Neural cell (in vitro differentiated cells): ENCODE measurements around the gene PLEKHA3.

Experiments
- CTCF ChIP-seq: fragments of 450-650 bp; IDR thresholded peaks from 2 replicates; pipeline ENCODE4 v1.5.1; 2014; ENCODE audit warnings: antibody characterized with exemption, mild to moderate bottlenecking, moderate library complexity; ENCODE audit not compliant: poor library complexity, severe bottlenecking
- EP300 ChIP-seq: fragments of 450-650 bp; conservative IDR thresholded peaks from 2 replicates; pipeline ENCODE4 v1.6.1; 2014; ENCODE audit warnings: antibody characterized with exemption, mild to moderate bottlenecking, moderate library complexity; ENCODE audit not compliant: poor library complexity, severe bottlenecking
- EZH2 ChIP-seq: fragments of 200-600, 300-800 bp; shearing (Covaris generic), sonication (generic); IDR thresholded peaks from 2 replicates; pipeline ENCODE4 v1.6.1; 2014; ENCODE audit warnings: antibody characterized with exemption, low read length, borderline replicate concordance, mild to moderate bottlenecking; ENCODE audit not compliant: insufficient read depth, poor library complexity, severe bottlenecking
- MXI1 ChIP-seq: fragments of 450-650 bp; conservative IDR thresholded peaks from 2 replicates; pipeline ENCODE4 v1.6.1; 2014; ENCODE audit warnings: antibody characterized with exemption, mild to moderate bottlenecking; ENCODE audit not compliant: poor library complexity, severe bottlenecking
- POLR2AphosphoS5 ChIP-seq: IDR thresholded peaks from 2 replicates; pipeline ENCODE4 v1.6.1; 2012
- RAD21 ChIP-seq: fragments of 450-650 bp; conservative IDR thresholded peaks from 2 replicates; pipeline ENCODE4 v1.6.1; 2014; ENCODE audit warnings: antibody characterized with exemption, mild to moderate bottlenecking, moderate library complexity
- SMC3 ChIP-seq: fragments of 450-650 bp; conservative IDR thresholded peaks from 2 replicates; pipeline ENCODE4 v1.6.1; 2014; ENCODE audit warnings: antibody characterized with exemption, mild to moderate bottlenecking, moderate library complexity; ENCODE audit not compliant: poor library complexity
- TAF1 ChIP-seq: IDR thresholded peaks from 2 replicates; pipeline ENCODE4 v1.6.1; 2012; ENCODE audit warnings: low read depth
- TF ChIP-seq, protein P1 (sequence below): IDR thresholded peaks from 2 replicates; pipeline ENCODE4 v1.6.1; 2012; ENCODE audit warnings: borderline replicate concordance

DNA sequence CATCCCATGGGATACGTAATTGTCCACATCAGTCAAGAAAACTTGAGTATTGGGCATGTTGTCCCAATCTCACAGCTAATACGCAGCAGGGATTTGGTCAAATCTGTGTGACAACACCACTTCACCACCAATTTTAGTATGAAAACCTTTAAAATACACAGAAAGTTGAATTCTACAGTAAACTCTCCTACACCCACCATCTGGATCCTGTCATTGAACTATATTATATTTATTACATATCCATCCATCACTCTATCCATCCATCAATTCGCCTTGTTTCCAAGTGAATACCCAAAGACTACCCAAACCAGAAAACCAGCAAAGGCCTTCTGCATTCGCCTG lies 1.0 kb upstream of the PLEKHA3 start:
- no peak for TF ChIP-seq CTCF
- no peak for TF ChIP-seq SMC3
- TF ChIP-seq EZH2, result no peak
- TF ChIP-seq RAD21, result no peak
- TF ChIP-seq, protein P1, sequence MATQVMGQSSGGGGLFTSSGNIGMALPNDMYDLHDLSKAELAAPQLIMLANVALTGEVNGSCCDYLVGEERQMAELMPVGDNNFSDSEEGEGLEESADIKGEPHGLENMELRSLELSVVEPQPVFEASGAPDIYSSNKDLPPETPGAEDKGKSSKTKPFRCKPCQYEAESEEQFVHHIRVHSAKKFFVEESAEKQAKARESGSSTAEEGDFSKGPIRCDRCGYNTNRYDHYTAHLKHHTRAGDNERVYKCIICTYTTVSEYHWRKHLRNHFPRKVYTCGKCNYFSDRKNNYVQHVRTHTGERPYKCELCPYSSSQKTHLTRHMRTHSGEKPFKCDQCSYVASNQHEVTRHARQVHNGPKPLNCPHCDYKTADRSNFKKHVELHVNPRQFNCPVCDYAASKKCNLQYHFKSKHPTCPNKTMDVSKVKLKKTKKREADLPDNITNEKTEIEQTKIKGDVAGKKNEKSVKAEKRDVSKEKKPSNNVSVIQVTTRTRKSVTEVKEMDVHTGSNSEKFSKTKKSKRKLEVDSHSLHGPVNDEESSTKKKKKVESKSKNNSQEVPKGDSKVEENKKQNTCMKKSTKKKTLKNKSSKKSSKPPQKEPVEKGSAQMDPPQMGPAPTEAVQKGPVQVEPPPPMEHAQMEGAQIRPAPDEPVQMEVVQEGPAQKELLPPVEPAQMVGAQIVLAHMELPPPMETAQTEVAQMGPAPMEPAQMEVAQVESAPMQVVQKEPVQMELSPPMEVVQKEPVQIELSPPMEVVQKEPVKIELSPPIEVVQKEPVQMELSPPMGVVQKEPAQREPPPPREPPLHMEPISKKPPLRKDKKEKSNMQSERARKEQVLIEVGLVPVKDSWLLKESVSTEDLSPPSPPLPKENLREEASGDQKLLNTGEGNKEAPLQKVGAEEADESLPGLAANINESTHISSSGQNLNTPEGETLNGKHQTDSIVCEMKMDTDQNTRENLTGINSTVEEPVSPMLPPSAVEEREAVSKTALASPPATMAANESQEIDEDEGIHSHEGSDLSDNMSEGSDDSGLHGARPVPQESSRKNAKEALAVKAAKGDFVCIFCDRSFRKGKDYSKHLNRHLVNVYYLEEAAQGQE, result no peak
- TF ChIP-seq TAF1, result no peak
- no peak for TF ChIP-seq POLR2AphosphoS5
- no peak for TF ChIP-seq EP300
- TF ChIP-seq MXI1, result no peak
